Measurements from ENCODE around the gene GFOD1.

The GFOD1 gene

GRCh38 chr6:13377054-13377758, 110.2 kb downstream of the GFOD1 start:
- DNase-seq (ENCODE audit: low spot score) = no peak
- TF ChIP-seq, protein P1, sequence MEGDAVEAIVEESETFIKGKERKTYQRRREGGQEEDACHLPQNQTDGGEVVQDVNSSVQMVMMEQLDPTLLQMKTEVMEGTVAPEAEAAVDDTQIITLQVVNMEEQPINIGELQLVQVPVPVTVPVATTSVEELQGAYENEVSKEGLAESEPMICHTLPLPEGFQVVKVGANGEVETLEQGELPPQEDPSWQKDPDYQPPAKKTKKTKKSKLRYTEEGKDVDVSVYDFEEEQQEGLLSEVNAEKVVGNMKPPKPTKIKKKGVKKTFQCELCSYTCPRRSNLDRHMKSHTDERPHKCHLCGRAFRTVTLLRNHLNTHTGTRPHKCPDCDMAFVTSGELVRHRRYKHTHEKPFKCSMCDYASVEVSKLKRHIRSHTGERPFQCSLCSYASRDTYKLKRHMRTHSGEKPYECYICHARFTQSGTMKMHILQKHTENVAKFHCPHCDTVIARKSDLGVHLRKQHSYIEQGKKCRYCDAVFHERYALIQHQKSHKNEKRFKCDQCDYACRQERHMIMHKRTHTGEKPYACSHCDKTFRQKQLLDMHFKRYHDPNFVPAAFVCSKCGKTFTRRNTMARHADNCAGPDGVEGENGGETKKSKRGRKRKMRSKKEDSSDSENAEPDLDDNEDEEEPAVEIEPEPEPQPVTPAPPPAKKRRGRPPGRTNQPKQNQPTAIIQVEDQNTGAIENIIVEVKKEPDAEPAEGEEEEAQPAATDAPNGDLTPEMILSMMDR (IDR thresholded peaks at IDR 0.05; ENCODE audit: extremely low read depth, insufficient read depth, missing control alignments) = no peak
- in situ Hi-C loops (cut with MboI; ENCODE audit: low pct_unique_long_range_greater_than_20kb, low sequenced_read_pairs, unreplicated experiment) = no loop called here

DNA sequence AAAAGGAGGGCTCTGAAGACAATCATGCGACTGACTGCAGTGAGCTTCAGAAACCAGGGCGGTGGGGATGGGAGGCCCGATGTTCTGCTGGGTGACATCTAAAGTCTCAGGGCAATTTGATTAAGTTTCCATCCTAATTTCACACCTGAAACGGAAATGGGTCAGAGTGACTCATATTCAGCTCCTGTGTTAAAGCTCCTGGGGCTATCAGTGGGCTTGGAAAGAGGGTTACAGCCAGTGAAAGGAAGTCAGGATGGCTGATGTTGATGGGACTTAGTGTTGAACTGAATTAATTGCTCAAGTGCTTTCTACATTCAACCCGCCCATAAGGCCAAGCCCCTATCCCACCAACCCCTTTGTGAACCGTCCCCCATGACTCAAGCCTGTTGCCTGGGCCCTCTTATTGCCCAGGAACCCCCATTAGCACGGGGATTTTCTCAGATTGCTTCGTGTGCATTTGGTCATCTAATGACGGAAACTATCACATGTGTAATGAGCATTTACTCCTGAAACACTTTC, 112.0 kb downstream of the GFOD1 start:
- peak; percentile 63 for DNase-seq (ENCODE audit: low spot score)
- in situ Hi-C loops (cut with MboI; ENCODE audit: low pct_unique_long_range_greater_than_20kb, low sequenced_read_pairs, unreplicated experiment) = no loop called here
- TF ChIP-seq, protein P1 (IDR thresholded peaks at IDR 0.05; ENCODE audit: extremely low read depth, insufficient read depth, missing control alignments) = no peak

- no peak for DNase-seq (ENCODE audit: low spot score)
- in situ Hi-C loops (cut with MboI; ENCODE audit: low pct_unique_long_range_greater_than_20kb, low sequenced_read_pairs, unreplicated experiment) = no loop called here
- TF ChIP-seq, protein P1 (IDR thresholded peaks at IDR 0.05; ENCODE audit: extremely low read depth, insufficient read depth, missing control alignments) = no peak
Measured at GRCh38 chr6:13373919-13374318, 113.5 kb downstream of the GFOD1 start.

DNA sequence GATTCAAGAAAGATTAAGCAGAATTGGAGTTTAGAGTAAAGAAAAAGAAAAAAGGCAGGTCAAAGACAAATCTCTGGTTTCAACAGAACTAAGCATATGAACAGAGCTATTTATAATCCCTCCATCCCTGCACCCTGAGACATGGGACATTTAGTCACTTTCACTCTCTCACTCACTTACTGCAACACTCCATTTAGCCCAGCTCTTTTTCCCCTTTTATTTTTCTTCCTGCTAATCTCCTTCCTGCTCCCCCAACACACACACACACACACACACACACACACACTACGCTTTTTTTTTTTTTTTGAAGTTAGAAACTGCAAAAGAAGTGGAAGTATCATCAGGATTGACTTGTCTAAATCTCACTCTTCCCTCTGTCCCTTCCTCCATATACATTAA, 113.9 kb downstream of the GFOD1 start:
- TF ChIP-seq, protein P1 (IDR thresholded peaks at IDR 0.05; ENCODE audit: extremely low read depth, insufficient read depth, missing control alignments) = no peak
- in situ Hi-C loops (cut with MboI; ENCODE audit: low pct_unique_long_range_greater_than_20kb, low sequenced_read_pairs, unreplicated experiment) = no loop called here

GRCh38 chr6:13372688-13373487, 114.5 kb downstream of the GFOD1 start:
- in situ Hi-C loops (cut with MboI; ENCODE audit: low pct_unique_long_range_greater_than_20kb, low sequenced_read_pairs, unreplicated experiment) = no loop called here
- TF ChIP-seq, protein P1 (IDR thresholded peaks at IDR 0.05; ENCODE audit: extremely low read depth, insufficient read depth, missing control alignments) = no peak
- DNase-seq (ENCODE audit: low spot score) = no peak

More for the DNA sequence above, 113.9 kb downstream of the GFOD1 start:
- no peak for DNase-seq (ENCODE audit: low spot score)

DNA sequence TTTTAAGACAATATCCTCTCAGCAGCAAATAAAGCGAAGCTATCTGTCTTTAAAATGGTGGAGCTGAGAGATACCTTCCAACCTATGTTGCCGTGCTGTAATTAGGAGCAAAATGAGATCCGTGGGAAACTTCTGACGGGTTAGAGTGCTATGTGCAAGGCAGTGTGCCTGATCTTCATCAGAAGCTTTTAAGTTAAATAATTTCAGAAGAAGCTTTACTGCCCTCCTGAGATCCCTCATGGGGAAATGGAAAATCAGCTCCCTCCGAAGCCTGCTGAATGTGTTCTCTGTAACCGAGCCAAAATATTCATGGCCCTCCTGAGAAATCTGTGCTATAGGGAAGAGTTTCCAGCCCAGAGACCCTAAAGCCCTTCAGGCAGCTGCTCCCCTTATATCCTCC, 115.3 kb downstream of the GFOD1 start:
- TF ChIP-seq, protein P1 (IDR thresholded peaks at IDR 0.05; ENCODE audit: extremely low read depth, insufficient read depth, missing control alignments) = no peak
- DNase-seq (ENCODE audit: low spot score) = no peak
- in situ Hi-C loops (cut with MboI; ENCODE audit: low pct_unique_long_range_greater_than_20kb, low sequenced_read_pairs, unreplicated experiment) = no loop called here
